Thymus (tissue), 11 donors: ENCODE data around the gene MRM2. TPM values are rescaled to one million over a fixed set of nuclear protein-coding genes. Genes with fewer than 3 reads are reported as not detected.

ENCODE experiments used
- DNase-seq, 9 donors: peaks; one replicate each; pipeline ENCODE4 v3.0.0-alpha.2; 2013; ENCODE audit warnings: low spot score in 9 of 9, low read depth in 6 of 9, missing footprints in 1 of 9
- H3K27ac ChIP-seq, 2 donors: one replicate each; pipeline ENCODE4 v1.5.1; 2013; ENCODE audit warnings: control low read depth in 1 of 2, low read depth in 1 of 2, low read length in 1 of 2, mild to moderate bottlenecking in 1 of 2, moderate library complexity in 1 of 2
- H3K27me3 ChIP-seq, 2 donors: one replicate each; pipeline ENCODE4 v1.5.1; 2013; ENCODE audit warnings: low read length in 1 of 2; ENCODE audit not compliant: control insufficient read depth in 2 of 2, insufficient read depth in 1 of 2
- H3K36me3 ChIP-seq, 2 donors: one replicate each; pipeline ENCODE4 v1.5.1; 2013; ENCODE audit warnings: low read length in 1 of 2, mild to moderate bottlenecking in 1 of 2, moderate library complexity in 1 of 2; ENCODE audit not compliant: control insufficient read depth in 2 of 2, insufficient read depth in 2 of 2
- H3K4me1 ChIP-seq, 2 donors: one replicate each; pipeline ENCODE4 v1.5.1; 2013; ENCODE audit warnings: low read length in 2 of 2; ENCODE audit not compliant: control insufficient read depth in 2 of 2, insufficient read depth in 2 of 2
- H3K4me3 ChIP-seq, 2 donors: one replicate each; pipeline ENCODE4 v1.5.1; 2013; ENCODE audit warnings: low read length in 2 of 2, control low read depth in 1 of 2, mild to moderate bottlenecking in 1 of 2
- H3K9me3 ChIP-seq, 2 donors: one replicate each; pipeline ENCODE4 v1.5.1; 2013; ENCODE audit warnings: low read length in 1 of 2, mild to moderate bottlenecking in 1 of 2; ENCODE audit not compliant: control insufficient read depth in 2 of 2, insufficient read depth in 1 of 2
- WGBS: extraction: QIAGEN DNeasy Blood & Tissue Kit; methylation state at CpG from one replicate; pipeline ENCODE4 v1.1.7; 2013; 5-methylcytosine and 5-hydroxymethylcytosine counted together
- polyA plus RNA-seq: library from polyadenylated mRNA; stranded (reverse); fragments of 200-250 nt; gene quantifications from one replicate; pipeline ENCODE4 v1.2.3, GENCODE V29; 2013
- total RNA-seq: library from RNA; stranded (reverse); fragments of 120-200 nt; gene quantifications from one replicate; pipeline ENCODE4 v1.2.4, GENCODE V29; 2013
- donor health status: healthy.

MRM2 gene
- total and polyA plus RNA-seq, 2 donors: 24.6 to 28.2 TPM

GRCh38 chr7:2230882-2231281 lies 11.1 kb downstream of the MRM2 start:
- H3K27ac ChIP-seq: no peak overlapping the region
- no peak overlapping the region for H3K4me3 ChIP-seq
- H3K9me3 ChIP-seq: peaks cover 0 to 4% of the 10 kb centered on the region in 2 donors
- H3K27me3 ChIP-seq: no peaks in the 10 kb centered on the region
- H3K36me3 ChIP-seq: peaks cover 51 to 58% of the 10 kb centered on the region in 2 donors
- H3K4me1 ChIP-seq: peaks cover 8 to 24% of the 10 kb centered on the region in 2 donors
- WGBS: 98% methylated on average over 9 of the region's 9 CpGs
- DNase-seq: no peak

- WGBS: 99% methylated on average over 8 of the region's 8 CpGs
- no peaks in the 10 kb centered on the region for H3K27me3 ChIP-seq
- H3K9me3 ChIP-seq: peaks cover 0 to 4% of the 10 kb centered on the region in 2 donors
- peaks cover 8 to 24% of the 10 kb centered on the region in 2 donors for H3K4me1 ChIP-seq
- H3K27ac ChIP-seq: no peak overlapping the region
- no peak overlapping the region for H3K4me3 ChIP-seq
- no peak for DNase-seq
- H3K36me3 ChIP-seq: peaks cover 55 to 61% of the 10 kb centered on the region in 2 donors
Observed at GRCh38 chr7:2230226-2230625, 11.8 kb downstream of the MRM2 start.

GRCh38 chr7:2229467-2229866 lies 12.5 kb downstream of the MRM2 start:
- Histone ChIP-seq H3K9me3 (peaks cover 0 to 4% of the 10 kb centered on the region in 2 donors), H3K4me3 (no peak overlapping the region), H3K27me3 (no peaks in the 10 kb centered on the region), H3K27ac (no peak overlapping the region), H3K4me1 (peaks cover 8 to 24% of the 10 kb centered on the region in 2 donors), H3K36me3 (peaks cover 56 to 61% of the 10 kb centered on the region in 2 donors)
- WGBS: 99% methylated on average over 7 of the region's 7 CpGs
- DNase-seq: no peak

GRCh38 chr7:2228921-2229320 lies 13.1 kb downstream of the MRM2 start:
- Histone ChIP-seq H3K27me3 (no peaks in the 10 kb centered on the region), H3K4me1 (peaks cover 8 to 24% of the 10 kb centered on the region in 2 donors), H3K4me3 (no peak overlapping the region), H3K27ac (no peak overlapping the region), H3K36me3 (peaks cover 59 to 62% of the 10 kb centered on the region in 2 donors), H3K9me3 (peaks cover 0 to 4% of the 10 kb centered on the region in 2 donors)
- WGBS: over 99% methylated on average over 8 of the region's 8 CpGs
- DNase-seq: no peak

GRCh38 chr7:2227699-2228098 lies 14.3 kb downstream of the MRM2 start:
- Histone ChIP-seq H3K27me3 (no peaks in the 10 kb centered on the region), H3K4me1 (peaks cover 5 to 17% of the 10 kb centered on the region in 2 donors), H3K4me3 (no peak overlapping the region), H3K36me3 (peaks cover 68 to 71% of the 10 kb centered on the region in 2 donors), H3K9me3 (peaks cover 0 to 4% of the 10 kb centered on the region in 2 donors), H3K27ac (no peak overlapping the region)
- DNase-seq: no peak
- 98% methylated on average over 15 of the region's 15 CpGs for WGBS

GRCh38 chr7:2225830-2226229 lies 16.2 kb downstream of the MRM2 start:
- Histone ChIP-seq H3K4me1 (peaks cover 0 to 5% of the 10 kb centered on the region in 2 donors), H3K27me3 (no peaks in the 10 kb centered on the region), H3K4me3 (no peak overlapping the region), H3K27ac (no peak overlapping the region), H3K9me3 (peaks cover 0 to 4% of the 10 kb centered on the region in 2 donors), H3K36me3 (peaks cover 82 to 87% of the 10 kb centered on the region in 2 donors)
- no peak for DNase-seq
- WGBS: 98% methylated on average over 13 of the region's 13 CpGs

GRCh38 chr7:2225336-2225735 lies 16.7 kb downstream of the MRM2 start:
- Histone ChIP-seq H3K27me3 (no peaks in the 10 kb centered on the region), H3K27ac (no peak overlapping the region), H3K4me3 (no peak overlapping the region), H3K36me3 (peaks cover 82 to 90% of the 10 kb centered on the region in 2 donors), H3K9me3 (peaks cover 0 to 4% of the 10 kb centered on the region in 2 donors), H3K4me1 (peaks cover 0 to 4% of the 10 kb centered on the region in 2 donors)
- DNase-seq: no peak
- whole genome bisulfite sequencing: 96% methylated on average over 14 of the region's 14 CpGs

- 83% methylated on average over 4 of the region's 4 CpGs for WGBS
- Histone ChIP-seq H3K9me3 (peaks cover 0 to 4% of the 10 kb centered on the region in 2 donors), H3K27me3 (no peaks in the 10 kb centered on the region), H3K27ac (no peak overlapping the region), H3K4me1 (no peaks in the 10 kb centered on the region), H3K4me3 (no peak overlapping the region), H3K36me3 (peaks cover 80 to 89% of the 10 kb centered on the region in 2 donors)
- no peak for DNase-seq
Observed at GRCh38 chr7:2224934-2225333, 17.1 kb downstream of the MRM2 start.

GRCh38 chr7:2224491-2224928 lies 17.5 kb downstream of the MRM2 start:
- WGBS: 96% methylated on average over 13 of the region's 13 CpGs
- no peak for DNase-seq
- Histone ChIP-seq H3K27ac (no peak overlapping the region), H3K9me3 (peaks cover 0 to 4% of the 10 kb centered on the region in 2 donors), H3K4me1 (no peaks in the 10 kb centered on the region), H3K36me3 (peaks cover 76 to 89% of the 10 kb centered on the region in 2 donors), H3K27me3 (no peaks in the 10 kb centered on the region), H3K4me3 (no peak overlapping the region)
